Astrocyte of the spinal cord (primary cell): ENCODE measurements around the gene PECR.

Experiments used
- DNase-seq: peaks from one replicate; pipeline ENCODE4 v3.0.0; 2011; ENCODE audit warnings: low read depth, low spot score
- H3K4me3 ChIP-seq: 2 replicates; pipeline ENCODE4 v1.5.1; 2011; ENCODE audit warnings: low read depth, mild to moderate bottlenecking, low read length, moderate library complexity
- CTCF ChIP-seq: IDR thresholded peaks from 2 replicates; pipeline ENCODE4 v1.5.1; 2012; ENCODE audit warnings: low read depth, mild to moderate bottlenecking, low read length, inconsistent platforms
- in situ Hi-C: cut with HindIII; loops from 2 replicates; pipeline ENCODE4 v1.10.0; 2017; ENCODE audit warnings: low sequenced_read_pairs

Gene PECR

GRCh38 chr2:216041438-216041837 lies 40.2 kb downstream of the PECR start:
- in situ Hi-C loops, result no loop called here

GRCh38 chr2:216039918-216040317 lies 41.7 kb downstream of the PECR start:
- no peak for DNase-seq
- H3K4me3 ChIP-seq, result no peak overlapping the region
- TF ChIP-seq CTCF, result no peak
- in situ Hi-C loops, result no loop called here

More at GRCh38 chr2:216041438-216041837, 40.2 kb downstream of the PECR start:
- H3K4me3 ChIP-seq, result no peak overlapping the region
- no peak for TF ChIP-seq CTCF
- no peak for DNase-seq

- in situ Hi-C loops, result no loop called here
- TF ChIP-seq CTCF, result peak; percentile 94
- DNase-seq, result peak; percentile 83
- H3K4me3 ChIP-seq, result no peak overlapping the region
Observed at GRCh38 chr2:216034065-216034464, 47.5 kb downstream of the PECR start.

GRCh38 chr2:216033403-216033802 lies 48.2 kb downstream of the PECR start:
- H3K4me3 ChIP-seq, result no peak overlapping the region
- TF ChIP-seq CTCF, result no peak
- in situ Hi-C loops, result no loop called here
- no peak for DNase-seq

GRCh38 chr2:216031960-216032689 lies 49.5 kb downstream of the PECR start:
- peak; percentile 87 for DNase-seq
- in situ Hi-C loops, result no loop called here
- no peak for TF ChIP-seq CTCF
- no peak overlapping the region for H3K4me3 ChIP-seq

GRCh38 chr2:216030216-216030615 lies 51.4 kb downstream of the PECR start:
- no peak for TF ChIP-seq CTCF
- in situ Hi-C loops, result no loop called here
- H3K4me3 ChIP-seq, result no peak overlapping the region
- no peak for DNase-seq
